PFSK-1 (cell line): ENCODE data around the gene HS3ST3B1.

Experiments used
- FOXP2 ChIP-seq: optimal IDR thresholded peaks from 2 replicates; pipeline ENCODE3; 2011; ENCODE audit warnings: borderline replicate concordance, control low read depth, inconsistent platforms; ENCODE audit not compliant: insufficient read depth; ENCODE audit errors: extremely low read length, extremely low read depth
- POLR2AphosphoS5 ChIP-seq: IDR thresholded peaks from 2 replicates; pipeline ENCODE4 v1.6.1; 2012; ENCODE audit warnings: low read depth, mild to moderate bottlenecking, control low read depth, low read length, moderate library complexity
- REST ChIP-seq, 2 experiments: IDR thresholded peaks; 2 replicates each; pipeline versions ENCODE4 v1.6.1 to v1.8.0; 2011 to 2012; ENCODE audit warnings: low read depth in 2 of 2, low read length in 2 of 2, control low read depth in 1 of 2, inconsistent platforms in 1 of 2, mild to moderate bottlenecking in 1 of 2, moderate library complexity in 1 of 2; ENCODE audit not compliant: insufficient read depth in 1 of 2
- SIN3A ChIP-seq: IDR thresholded peaks from 2 replicates; pipeline ENCODE4 v1.6.1; 2012; ENCODE audit warnings: mild to moderate bottlenecking, low read length, moderate library complexity, borderline replicate concordance; ENCODE audit not compliant: insufficient read depth
- TAF1 ChIP-seq: IDR thresholded peaks from 2 replicates; pipeline ENCODE4 v1.6.1; 2012; ENCODE audit warnings: low read length, control low read depth, borderline replicate concordance; ENCODE audit not compliant: insufficient read depth

- TF ChIP-seq REST (IDR thresholded peaks at IDR 0.05; ENCODE audit: insufficient read depth in 1 of 2, low read depth in 2 of 2, low read length in 2 of 2) (no peak), TAF1 (no peak), SIN3A (no peak), POLR2AphosphoS5 (no peak), FOXP2 (no peak)
These were observed 60.0 kb downstream of the HS3ST3B1 start for GRCh38 chr17:14360856-14361255.
